Hematopoietic multipotent progenitor cell treated with erythropoietin and hydrocortisone succinate and interleukin-3 and kit ligand, for 17 days (in vitro differentiated cells): Measurements from ENCODE around the gene MYO10.

ENCODE experiments used
- DNase-seq: peaks from one replicate; pipeline ENCODE4 v3.0.0-alpha.2; 2015; ENCODE audit warnings: low spot score

The MYO10 gene

DNA sequence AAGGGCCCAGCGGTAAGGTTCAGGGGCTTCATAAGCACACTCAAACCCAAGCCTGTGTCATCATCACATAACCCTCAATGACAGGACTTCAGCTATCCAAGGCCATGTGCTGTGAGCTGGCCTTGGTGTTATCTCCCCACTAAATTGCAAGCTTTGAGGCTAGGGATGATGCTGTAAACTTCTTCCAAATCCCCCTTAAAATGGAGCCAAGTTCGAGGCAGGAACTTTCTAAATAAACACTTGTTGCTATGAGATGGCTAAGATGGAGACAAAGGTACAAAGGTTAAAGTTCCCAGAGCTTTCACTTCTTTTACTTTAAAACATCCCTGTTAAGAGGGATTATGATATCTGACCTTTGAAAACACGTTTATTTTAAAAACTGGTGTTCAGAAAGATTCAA, 123.6 kb downstream of the MYO10 start:
- DNase-seq: no peak

DNA sequence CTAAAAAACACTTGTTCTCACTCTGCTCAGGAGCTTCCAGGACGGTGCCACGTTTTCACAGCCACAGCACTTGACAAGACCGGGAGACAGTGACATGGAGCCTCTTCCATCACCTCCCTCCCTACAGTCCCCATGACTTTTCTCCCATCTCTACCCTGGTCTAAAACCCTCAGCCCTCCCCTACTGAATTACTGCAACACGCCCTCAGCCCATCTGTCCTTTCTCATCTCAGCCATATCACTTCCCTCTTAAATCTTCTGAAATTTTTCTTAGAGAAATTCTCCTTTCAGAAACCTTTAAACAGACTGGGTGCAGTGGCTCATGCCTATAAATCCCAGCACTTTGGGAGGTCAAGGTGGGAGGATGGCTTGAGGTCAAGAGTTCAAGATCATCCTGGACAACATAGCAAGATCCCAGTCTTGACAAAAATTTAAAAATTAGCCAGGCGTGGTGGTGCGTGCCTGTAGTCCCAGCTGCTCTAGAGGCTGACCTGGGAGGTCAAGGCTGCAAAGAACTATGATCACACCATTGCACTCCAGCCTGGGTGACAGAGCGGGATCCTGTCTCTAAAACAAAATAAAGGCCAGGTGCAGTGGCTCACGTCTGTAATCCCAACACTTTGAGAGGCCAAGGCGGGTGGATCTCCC, 125.8 kb downstream of the MYO10 start:
- no peak for DNase-seq

DNA sequence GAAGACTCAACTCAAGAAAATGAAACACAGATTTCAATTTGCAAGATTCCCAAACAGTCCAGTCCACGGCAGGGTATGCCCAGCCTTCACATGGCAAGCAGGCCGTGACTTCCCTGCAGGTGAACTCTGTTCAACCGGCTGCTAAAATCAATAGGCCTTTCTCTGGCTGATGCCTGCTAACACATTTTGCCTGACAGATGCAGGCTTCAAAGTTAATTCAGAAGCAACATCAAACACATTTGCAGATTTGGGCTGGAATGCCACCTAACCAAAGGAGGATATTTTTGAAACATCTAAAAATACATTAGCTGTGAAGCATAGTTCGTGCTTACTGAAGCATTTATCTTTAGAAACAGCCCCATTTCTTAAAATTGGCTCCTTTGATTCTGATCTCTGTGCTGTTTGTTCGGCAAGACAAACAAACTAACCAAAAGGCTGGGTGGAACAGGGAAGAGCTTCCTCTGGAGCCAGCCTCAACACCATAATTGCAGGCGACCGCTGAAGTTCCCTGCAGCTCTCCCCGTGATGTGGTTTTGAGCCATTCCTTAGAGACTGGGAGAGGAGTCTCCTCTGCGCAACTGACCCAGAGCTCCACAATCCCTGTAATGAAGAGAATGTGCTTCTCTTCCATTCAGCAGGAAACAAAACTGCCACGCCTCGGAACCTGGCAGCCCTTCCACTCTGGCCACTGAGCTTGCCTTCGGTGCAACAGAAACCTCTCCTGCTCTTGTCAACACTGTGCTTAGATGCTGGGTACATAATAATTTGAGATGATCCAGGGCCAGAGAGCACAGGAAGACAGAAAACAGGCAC, 126.5 kb downstream of the MYO10 start:
- no peak for DNase-seq

DNA sequence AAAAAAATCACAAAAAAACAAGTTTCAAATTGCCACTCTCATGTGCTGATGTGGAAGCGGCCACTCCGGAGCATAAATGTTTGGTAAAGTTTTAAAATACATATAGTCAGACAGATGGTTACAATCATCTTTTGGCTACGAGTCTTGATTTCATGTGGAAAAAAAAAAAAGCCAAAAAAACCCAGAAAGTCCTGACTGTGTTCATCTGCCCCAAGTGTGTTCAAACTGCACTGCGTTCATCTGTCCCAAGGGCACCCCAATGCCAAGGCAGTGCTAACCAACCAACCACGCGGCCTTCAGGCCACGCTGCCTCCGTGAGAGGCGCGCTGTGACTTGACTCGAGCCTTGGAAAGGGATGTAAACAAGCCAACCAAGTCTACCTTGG, 127.1 kb downstream of the MYO10 start:
- no peak for DNase-seq

DNA sequence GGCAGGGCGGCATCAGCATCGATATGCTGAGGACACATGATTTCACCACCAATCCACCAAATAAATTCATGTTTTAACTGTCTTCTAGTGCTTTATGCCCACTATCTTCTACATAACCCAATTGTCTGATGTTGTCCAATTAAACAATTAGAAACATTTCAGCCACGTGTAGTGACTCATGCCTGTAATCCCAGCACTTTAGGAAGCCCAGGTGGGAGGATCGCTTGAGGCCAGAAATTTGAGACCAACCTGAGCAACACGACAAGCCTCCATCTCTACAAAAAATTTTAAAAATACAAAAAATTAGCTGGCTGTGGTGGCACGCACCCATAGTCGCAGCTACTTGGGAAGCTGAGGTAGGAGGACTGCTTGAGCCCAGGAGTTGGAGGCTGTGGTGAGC, 128.1 kb downstream of the MYO10 start:
- no peak for DNase-seq

DNA sequence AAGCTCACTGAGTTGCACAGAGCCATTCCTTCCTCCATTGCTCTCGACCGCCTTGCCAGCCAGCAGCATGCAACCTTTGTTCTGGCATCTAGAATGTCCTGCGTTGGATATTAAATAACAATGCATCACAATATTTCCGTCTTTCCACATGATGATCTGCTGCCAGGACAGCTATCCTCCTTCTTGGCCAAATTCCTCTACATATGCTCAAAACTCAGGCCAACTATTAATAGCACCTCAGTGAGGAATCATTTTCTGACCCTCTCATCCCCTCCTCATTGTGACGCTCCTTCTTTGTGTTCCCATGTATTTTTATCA, 128.6 kb downstream of the MYO10 start:
- no peak for DNase-seq

DNA sequence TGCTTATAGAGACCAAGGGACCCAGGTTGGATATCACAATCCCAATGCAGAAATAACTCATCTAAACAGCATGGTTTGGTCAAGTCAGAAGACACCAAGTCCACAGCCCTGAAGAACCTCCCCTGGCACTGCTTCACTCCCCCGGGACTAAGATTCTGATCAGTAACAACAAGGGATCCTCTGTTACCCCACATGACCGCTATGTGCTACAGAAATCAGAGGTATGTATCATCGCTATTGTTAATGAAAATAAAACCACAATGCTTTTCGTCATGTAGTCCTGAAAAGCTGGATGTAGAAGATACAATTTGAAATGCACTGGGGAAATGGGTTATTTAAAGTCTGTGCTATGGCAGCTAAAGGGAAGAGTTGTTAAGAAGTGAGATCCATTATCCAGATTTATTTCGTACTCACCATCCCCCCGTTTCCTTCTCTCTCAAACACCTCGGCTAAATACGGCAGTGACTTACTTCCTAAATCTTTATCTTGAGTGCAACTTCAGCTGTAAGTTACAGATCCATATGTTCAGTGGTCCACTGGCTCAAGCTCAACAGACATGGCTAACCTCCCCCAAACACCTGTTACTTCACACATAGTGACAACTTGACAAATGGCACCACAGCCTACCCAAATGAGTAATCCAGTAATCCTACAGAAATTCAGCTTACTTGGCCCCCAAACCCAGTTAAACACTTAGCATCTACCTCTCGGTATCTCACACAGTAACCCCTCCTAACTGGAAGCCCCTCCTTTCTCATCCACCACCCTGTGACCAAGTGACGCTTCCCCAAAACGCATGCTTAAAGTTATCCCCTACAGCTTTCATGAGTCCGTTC, 129.2 kb downstream of the MYO10 start:
- no peak for DNase-seq

DNA sequence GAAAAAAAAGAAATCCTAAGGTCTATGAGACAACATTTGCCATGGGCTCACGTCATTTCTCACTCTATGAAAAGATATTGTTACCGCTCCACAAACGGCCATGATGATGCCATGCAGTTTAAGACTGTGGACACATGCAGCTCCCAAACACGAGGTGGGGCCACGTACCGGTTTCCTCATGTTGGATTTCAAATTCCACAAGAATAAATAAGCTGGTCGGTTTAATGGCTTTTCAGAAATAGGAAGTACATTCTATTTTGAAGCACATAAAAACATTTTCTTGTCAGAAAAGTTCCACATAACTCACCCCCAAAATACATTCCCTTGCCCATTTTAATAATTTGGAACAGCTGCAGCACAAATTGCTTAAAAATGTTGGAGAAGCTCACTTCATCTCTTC, 130.6 kb downstream of the MYO10 start:
- no peak for DNase-seq

DNA sequence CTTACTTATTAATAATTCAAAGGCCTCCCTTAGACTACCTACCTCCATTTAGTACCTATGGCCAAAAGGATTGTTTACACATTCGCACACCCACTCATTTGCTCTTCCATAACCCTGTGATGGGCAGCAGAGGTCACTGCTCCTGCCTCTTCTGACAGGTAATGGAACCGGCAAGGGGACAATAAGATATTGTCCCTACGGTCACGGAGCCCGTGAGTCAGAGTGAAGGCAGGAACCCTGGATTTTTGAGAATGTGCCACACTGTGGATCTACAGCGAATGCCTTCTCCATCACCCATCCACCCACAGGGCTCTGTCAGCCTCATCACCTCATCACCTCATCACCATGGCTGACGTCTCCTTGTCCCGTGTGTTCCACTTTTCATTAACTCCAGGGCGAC, 132.3 kb downstream of the MYO10 start:
- DNase-seq: no peak

DNA sequence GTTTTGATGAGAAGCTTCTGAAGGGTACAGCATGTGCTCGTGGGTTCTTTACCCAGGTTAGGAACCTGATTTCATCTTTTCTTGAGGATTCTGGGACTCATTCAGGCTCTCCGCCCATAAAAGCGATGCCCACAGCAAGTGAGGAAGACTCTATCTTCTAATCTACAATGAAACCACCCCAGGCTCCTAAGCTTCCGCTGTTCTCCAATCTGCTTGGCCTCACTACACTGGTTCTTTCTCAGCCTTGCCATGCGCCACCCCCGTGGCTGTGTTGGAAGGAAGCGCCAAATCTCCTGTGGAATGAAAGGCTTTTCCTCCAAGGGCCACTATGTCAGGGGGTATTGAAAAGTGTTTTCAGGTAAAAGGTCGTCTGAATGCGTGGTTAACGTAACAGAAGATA, 135.6 kb downstream of the MYO10 start:
- no peak for DNase-seq

DNA sequence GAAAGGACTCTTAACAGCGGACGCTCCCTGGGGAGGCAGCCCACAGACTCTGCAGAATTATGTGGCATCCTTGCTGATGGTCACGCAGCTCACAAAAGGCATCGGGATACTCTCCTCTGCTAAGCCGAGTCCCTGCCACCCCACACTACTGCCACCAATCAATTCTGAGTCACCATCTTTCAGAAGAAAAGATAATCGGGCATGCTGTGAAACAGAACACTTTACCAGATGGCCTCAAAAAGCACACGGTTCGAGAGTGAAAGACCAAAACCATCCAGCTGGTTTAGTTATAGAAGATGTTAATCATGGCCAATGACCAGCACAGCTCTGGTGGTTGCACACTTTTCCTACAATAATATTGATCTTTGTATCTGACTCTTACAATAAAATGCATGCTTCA, 136.3 kb downstream of the MYO10 start:
- DNase-seq: no peak

DNA sequence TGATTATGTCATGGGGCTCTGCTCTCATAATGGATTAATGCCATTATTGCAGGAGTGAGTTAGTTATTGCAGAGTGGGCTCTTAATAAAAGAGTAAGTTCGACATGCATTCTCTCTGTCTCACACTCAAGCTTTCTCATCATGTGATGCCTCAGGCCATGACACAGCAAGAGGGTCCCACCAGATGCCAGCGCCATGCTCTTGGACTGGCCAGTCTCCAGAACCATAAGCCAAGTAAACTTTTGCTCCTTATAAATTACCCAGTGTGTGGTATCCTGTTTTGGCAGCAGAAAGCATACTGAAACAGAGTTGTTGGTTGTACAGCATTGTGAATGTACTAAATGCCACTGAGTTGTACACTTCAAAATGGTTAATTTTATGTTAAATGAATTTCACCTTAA, 138.1 kb downstream of the MYO10 start:
- DNase-seq: no peak

DNA sequence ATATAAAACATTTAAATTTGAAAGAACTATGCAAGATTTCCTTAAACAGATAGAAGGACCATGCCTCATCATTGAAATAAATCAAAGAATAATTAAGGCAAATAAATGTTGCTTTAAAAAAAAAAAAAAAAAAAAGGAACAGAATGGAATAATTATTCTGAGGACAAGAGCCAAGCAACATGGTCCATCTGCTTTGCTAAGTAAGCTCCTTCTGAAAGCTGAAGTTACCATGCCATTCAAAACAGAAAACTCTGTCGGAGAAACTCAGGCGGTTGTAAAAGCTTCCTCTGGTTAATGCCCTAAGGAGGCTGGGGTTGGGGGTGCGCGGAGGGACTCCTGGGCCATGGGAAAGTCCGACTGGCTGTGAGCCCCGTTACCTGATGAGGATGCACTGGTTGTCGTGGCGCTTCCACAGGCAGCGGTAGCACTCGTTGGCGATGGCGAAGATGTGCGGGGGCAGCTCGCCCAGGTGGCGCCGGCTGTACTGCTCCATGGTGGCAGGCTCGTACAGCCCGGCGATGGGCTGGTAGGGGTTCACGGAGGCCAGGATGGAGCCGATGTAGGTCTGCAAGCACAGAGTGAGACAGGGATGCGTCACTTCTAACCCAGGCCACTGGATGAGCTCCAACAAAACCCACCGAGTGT, 141.7 kb downstream of the MYO10 start:
- DNase-seq: no peak

DNA sequence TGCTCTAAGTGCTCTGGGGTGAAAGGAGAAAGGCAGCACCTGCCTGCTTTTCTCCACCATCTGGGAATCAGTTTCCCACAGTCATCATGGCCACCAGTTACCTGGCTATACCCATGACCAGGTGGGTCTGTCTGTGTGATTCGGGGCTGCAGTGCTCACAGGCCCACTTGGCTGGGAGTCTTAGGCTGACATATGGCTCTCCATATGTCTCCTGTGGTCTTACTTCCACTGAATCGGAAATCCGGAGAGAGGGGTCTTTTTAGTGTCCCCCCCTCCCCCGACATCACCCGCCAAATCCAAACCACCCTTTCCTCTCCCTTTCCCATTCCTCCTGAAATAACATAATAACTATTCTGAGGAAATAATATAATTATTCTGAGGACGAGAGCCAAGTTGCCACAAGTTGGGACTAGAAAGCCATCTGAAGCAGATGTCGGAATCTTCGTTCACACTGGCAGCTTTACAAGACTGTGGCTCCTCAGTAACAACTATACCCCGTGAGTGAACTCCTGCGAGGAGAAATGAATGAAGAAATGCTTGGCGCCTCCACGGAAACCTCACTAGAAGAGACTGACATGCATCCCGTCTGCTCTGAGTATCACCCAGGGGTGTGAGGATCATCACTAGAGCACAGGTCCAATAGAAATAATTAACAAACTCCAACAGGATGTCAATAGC, 143.4 kb downstream of the MYO10 start:
- DNase-seq: no peak

DNA sequence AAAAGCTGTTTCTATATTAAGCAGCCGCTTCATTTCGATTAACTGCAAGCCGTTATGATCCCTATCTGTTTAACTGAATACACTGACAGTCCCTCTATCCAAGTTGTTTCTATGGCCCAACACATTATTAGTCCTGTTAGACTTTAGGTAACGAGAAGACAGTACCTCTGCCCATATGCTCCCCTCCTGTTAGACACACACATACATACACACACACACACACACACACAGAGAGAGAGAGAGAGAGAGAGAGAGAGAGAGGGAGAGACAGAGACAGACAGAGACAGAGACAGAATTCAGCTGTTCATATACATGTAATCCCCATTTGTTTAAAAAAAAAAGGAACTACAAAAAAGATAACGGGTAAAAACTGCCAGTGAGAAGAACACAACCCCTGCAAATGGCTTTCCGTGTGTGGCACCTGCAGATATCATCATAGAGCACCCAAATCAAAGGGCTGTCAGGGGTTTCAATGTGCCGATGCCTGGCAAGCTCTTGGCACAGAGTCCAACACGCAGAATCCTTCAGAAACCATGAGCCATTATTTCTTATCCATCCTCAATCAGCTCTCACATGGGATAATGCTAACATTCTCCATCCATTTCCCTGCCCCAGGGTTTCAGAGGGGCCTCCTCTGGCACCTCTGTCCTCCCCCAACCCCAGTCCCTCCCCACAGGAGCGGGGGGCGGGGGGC, 144.0 kb downstream of the MYO10 start:
- DNase-seq: no peak

DNA sequence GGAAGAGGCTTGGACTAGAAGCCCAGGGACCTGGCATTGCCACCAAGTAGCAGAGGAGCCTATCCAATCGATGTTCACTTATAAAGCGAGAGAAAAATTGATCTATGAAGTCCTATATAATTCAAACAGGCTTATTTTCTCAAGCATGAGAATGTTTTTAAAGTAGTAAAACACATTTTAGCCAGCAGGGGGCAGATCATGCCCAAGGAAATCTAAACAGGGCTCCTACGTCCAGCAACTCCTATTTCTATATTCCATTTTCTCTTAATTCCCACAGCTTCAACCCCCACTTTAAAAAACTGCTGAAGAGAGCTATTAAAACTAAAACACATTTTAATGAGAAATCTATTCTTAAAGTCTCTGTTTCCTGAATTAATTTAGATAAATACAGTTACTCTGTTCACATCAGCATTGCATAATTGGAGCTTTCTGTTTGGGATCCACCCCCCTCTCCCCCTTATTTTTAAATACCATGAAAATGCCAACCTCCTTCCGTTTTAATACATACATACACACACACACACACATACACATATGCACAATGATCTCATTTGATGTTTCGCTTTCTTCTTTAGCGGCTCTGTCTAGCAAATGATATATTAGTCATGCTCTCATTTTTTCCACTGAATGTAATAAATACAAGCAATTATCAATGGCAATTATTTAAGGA, 144.9 kb downstream of the MYO10 start:
- peak; percentile 25 for DNase-seq

DNA sequence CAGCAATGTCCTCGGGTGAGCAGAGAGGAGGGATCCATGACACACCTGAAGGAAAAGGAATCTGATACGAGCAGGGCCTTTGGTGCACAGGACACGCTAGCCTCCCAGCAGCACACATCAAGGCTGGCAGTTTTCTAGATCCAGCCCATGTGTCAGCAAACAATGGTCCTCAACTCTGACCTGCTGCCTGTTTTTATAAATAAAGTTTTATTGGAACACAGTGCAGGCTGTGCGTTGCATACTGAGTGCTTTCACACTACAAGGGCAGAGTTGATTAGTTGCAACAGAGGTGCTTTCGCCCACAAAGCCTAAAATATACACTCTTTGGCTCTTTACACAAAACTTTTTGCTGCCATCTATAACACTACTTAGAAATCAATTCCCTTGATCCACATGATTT, 147.1 kb downstream of the MYO10 start:
- no peak for DNase-seq

DNA sequence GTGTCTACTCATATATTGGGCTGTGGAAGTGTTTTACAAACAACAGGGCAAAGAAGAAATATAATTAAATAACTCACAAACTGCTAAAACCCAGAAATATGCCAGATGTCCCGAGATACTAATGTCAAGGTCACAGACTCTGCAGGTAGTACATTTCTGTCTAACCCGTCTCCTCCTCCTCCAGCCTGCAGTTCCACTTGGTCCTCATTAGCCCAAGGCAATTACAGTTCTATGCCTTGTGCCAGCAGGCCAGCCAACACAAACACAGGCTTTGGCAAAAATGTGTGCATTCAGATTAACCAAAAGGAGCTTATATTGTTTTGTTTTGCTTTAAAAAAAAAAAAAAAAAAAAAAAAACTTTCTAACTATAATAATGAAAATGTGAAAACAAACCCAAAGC, 148.8 kb downstream of the MYO10 start:
- DNase-seq: no peak

DNA sequence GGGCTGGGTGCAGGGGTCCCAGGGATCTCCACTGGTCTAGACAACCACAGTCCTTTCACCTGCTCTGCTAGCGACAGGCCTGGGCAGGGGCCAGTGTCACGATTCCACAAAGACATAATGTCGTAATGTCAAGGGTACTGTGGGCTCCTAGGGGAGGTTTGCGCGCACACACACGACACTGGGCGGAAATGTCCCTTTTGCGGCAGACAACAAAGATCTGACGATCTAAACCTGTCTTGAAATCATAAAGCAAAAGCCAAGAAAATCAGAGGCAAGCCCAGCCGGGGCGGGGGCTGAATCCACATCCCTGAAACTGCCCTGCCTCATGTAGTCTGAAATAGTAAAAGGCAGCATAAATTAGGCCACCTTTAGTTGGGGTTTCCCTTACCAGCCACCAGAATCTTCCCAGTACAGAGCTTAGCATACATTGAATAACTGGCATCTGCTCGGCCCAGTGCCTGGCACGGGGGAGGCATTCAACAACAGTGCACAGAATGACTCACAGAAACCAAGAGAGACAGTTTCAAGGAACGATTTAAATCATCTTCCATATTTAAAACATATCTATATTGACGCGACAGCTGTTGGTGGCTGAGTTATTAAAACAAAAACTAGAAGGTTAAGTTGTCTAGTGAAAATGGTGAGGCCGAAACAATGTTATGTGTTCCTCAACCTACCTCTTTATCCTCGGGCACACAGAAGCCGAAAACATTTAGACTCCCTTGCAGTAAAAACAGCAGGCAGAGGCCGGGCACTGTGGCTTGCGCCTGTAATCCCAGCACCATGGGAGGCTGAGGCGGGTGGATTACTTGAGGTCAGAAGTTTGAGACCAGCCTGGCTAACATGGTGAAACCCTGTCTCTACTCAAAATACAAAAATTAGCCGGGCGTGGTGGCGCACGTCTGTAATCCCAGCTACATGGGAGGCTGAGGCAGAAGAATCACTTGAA, 151.0 kb downstream of the MYO10 start:
- DNase-seq: no peak

DNA sequence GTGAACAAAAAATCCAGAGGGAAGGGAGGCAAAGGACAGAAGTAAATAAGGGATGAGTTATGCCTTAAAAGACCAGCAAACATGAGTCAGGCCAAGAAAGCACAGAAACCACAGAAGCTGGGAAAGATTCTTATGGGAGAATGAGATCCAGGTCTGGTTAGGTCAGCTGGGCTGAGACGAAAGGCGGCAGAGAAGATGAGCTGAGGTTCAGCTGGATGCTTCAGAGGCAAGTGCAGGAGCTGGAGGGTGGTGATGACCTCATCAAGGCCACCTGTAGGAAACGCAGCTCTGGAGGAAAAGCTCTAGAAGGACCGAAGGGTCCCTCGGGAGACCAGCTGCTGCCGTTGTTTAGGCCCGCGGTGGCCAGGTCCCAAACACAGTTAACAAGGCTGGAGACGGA, 152.0 kb downstream of the MYO10 start:
- no peak for DNase-seq
